Heart left ventricle (tissue), 16 donors: ENCODE results near the gene CNOT11. TPM values are rescaled to one million over a fixed set of nuclear protein-coding genes. Genes with fewer than 3 reads are reported as not detected.

Experiments
- ATAC-seq, 4 donors: fragments of 200-7000 bp; cut with Tn5 transposase; one replicate each; pipeline ENCODE4 v1.9.1; 2020 to 2022; ENCODE audit warnings: moderate library complexity in 4 of 4, mild to moderate bottlenecking in 3 of 4, moderate number of reproducible peaks in 1 of 4
- DNase-seq, 5 donors: peaks; one replicate each; pipeline ENCODE4 v3.0.0-alpha.2; 2020
- H3K27ac ChIP-seq, 12 donors: fragments of 200-600 bp; sonication (generic) in 4 of 12; one replicate each; pipeline versions ENCODE4 v1.5.0 to v1.8.0; 2016 to 2022; ENCODE audit warnings: mild to moderate bottlenecking in 2 of 12
- H3K27me3 ChIP-seq, 9 donors: fragments of 200-600 bp; sonication (generic) in 2 of 9; one replicate each; pipeline versions ENCODE4 v1.5.1 to v1.8.0; 2016 to 2022; ENCODE audit warnings: mild to moderate bottlenecking in 3 of 9
- H3K36me3 ChIP-seq, 9 donors: fragments of 200-600 bp; sonication (generic) in 2 of 9; one replicate each; pipeline versions ENCODE4 v1.5.0 to v1.8.0; 2018 to 2022; ENCODE audit warnings: mild to moderate bottlenecking in 2 of 9
- H3K4me1 ChIP-seq, 12 donors: fragments of 200-600 bp; sonication (generic) in 4 of 12; one replicate each; pipeline versions ENCODE4 v1.5.0 to v1.8.0; 2016 to 2022; ENCODE audit warnings: mild to moderate bottlenecking in 3 of 12
- H3K4me3 ChIP-seq, 12 donors: fragments of 200-600 bp; sonication (generic) in 4 of 12; one replicate each; pipeline versions ENCODE4 v1.5.0 to v1.8.0; 2017 to 2022; ENCODE audit warnings: mild to moderate bottlenecking in 9 of 12, moderate library complexity in 4 of 12
- H3K9me3 ChIP-seq, 12 donors: fragments of 200-600 bp; sonication (generic) in 4 of 12; one replicate each; pipeline versions ENCODE4 v1.5.0 to v1.8.0; 2016 to 2022; ENCODE audit warnings: mild to moderate bottlenecking in 1 of 12
- CTCF ChIP-seq, 12 donors: fragments of 200-600 bp; sonication (generic) in 4 of 12; IDR thresholded peaks; one replicate each; pipeline versions ENCODE4 v1.5.0 to v1.8.0; 2018 to 2022; ENCODE audit warnings: antibody characterized with exemption in 12 of 12, mild to moderate bottlenecking in 5 of 12
- POLR2A ChIP-seq, 2 donors: fragments of 450-650 bp; IDR thresholded peaks; one replicate each; pipeline ENCODE4 v1.6.1; 2017; ENCODE audit warnings: antibody characterized with exemption in 2 of 2, mild to moderate bottlenecking in 2 of 2, moderate library complexity in 2 of 2
- WGBS, 4 donors: extraction: QIAGEN DNeasy Blood & Tissue Kit in 2 of 4; methylation state at CpG; one replicate each; pipeline versions ENCODE4 v1.1.5 to v1.1.7; 2013 to 2018; 5-methylcytosine and 5-hydroxymethylcytosine counted together
- intact Hi-C, 10 donors: fragments of 100-400 bp; cut with DNase I; formaldehyde crosslinking; loops; one replicate each; pipeline versions ENCODE4 v1.11.1 to v1.14.2; 2022
- polyA plus RNA-seq, 2 donors: library from polyadenylated mRNA; stranded (reverse); fragments of 200-250 nt; gene quantifications; one replicate each; pipeline ENCODE4 v1.2.3, GENCODE V29; 2013
- total RNA-seq, 9 donors: library from RNA; depleted of rRNA in 2 of 9; stranded (reverse); fragments of >200 nt in 2 of 9; fragmentation: NEBNext Ultra II Directional in 3 of 9; extraction: Animal tissue kit (Norgen Biotek cat#: 25700) in 3 of 9; gene quantifications; one replicate each; pipeline versions ENCODE4 v1.1.0 to v1.2.4, GENCODE V29; 2016 to 2023
- donor health status: ischemic (EF 13 %, LVEDD 7.1; RV severe dilation, severe dysfunction).
- donor health status: healthy with polysubstance abuse.
- donor health status: DM: no; HTN: yes; CAD: no.
- donor health status: DM: no; HTN: no; CAD: no.
- donor health status: ischemic (EF 25% LVEDD 6.9; RV normal size, moderate dysfunction).
- donor health status: ischemic (EF 25% LVEDD 5.7; RV mildly dilated, moderate dysfunction).
- donor health status: healthy.
- donor health status: DM: yes; HTN: yes; CAD: no.
- donor health status: ischemic (EF 35%, LVEDD 5.7; RV mildly dilated, moderate dysfunction).
- donor health status: nonischemic (EF 11% LVEDD 7.7; RV severe dilation, severe dysfunction).
- donor health status: DM: yes; HTN: yes; CAD: no.
- donor health status: PGD.
- donor health status: ischemic (EF 29% LVEDD 5.4; RV normal size, mild dysfunction).
- donor health status: nonischemic (EF 23%, LVEDD 6.1; RV moderate dilation, normal function).

CNOT11 gene
- total and polyA plus RNA-seq, 11 donors, result 14.0 to 62.5 (median 40.1) TPM

- H3K4me3 ChIP-seq, result no peak overlapping the region
Observed at GRCh38 chr2:101281482-101281881, 28.8 kb downstream of the CNOT11 start.

DNA sequence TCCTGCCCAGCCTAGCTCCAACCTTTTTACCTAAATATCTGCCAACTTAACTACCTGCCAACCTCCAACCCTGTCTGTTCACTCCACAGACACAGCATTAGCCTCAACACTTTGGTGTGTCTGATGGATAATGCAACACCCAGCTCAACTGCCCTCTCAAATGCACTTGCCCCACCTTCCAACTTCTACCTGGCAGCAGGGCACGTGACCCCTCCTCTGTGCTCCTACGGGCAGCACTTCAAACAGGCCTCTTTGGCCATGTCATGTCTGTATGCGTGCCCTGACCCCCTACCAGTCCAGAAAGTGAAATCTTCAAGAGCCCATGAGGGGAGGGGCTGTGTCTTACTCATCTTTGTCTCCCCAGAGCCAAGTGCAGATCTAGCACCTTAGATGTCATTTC is 30.3 kb downstream of the CNOT11 start:
- no peak overlapping the region for H3K4me3 ChIP-seq
- intact Hi-C loops, result no loop called here
- TF ChIP-seq POLR2A (IDR thresholded peaks at IDR 0.05) (no peak), CTCF (IDR thresholded peaks at IDR 0.05) (no peak)
- ATAC-seq (no peak), DNase-seq (no peak)
- H3K4me1 ChIP-seq, result peaks cover 0 to 5% (median 0%) of the 10 kb centered on the region in 12 donors
- H3K27ac ChIP-seq, result no peak overlapping the region
- no peaks in the 10 kb centered on the region for H3K27me3 ChIP-seq
- no peaks in the 10 kb centered on the region for H3K9me3 ChIP-seq
- 94 to 95% (median 94%) methylated on average over 3 of the region's 3 CpGs for WGBS, 4 donors
- peaks cover 0 to 100% (median 100%) of the 10 kb centered on the region in 9 donors for H3K36me3 ChIP-seq

More at GRCh38 chr2:101281482-101281881, 28.8 kb downstream of the CNOT11 start:
- intact Hi-C loops, result no loop called here
- H3K27me3 ChIP-seq, result no peaks in the 10 kb centered on the region
- H3K9me3 ChIP-seq, result no peaks in the 10 kb centered on the region
- peaks cover 0 to 5% (median 0%) of the 10 kb centered on the region in 12 donors for H3K4me1 ChIP-seq
- ATAC-seq, result no peak
- TF ChIP-seq POLR2A (IDR thresholded peaks at IDR 0.05), result no peak
- TF ChIP-seq CTCF (IDR thresholded peaks at IDR 0.05), result no peak
- no peak overlapping the region for H3K27ac ChIP-seq
- peaks cover 0 to 100% (median 97%) of the 10 kb centered on the region in 9 donors for H3K36me3 ChIP-seq
- DNase-seq, result no peak
- 90 to 94% (median 92%) methylated on average over 4 of the region's 4 CpGs for WGBS, 4 donors

DNA sequence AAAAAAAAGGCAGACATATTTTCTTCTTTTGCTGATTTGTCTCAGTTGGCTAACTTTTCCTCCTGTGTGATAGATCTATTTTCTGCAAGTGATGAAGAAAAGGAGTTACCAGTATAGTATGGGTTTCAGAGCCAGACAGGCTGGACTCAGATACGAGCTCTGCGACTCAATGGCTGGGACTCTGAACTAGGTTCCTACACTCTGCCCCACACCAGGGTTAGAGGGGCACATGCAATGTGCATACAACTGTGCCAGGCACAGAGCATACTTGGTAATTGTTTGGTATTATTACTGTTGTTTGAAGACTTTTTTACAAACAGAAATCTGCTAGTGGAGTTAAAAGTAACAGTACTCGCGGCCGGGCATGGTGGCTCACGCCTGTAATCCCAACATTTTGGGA is 34.0 kb downstream of the CNOT11 start:
- 96 to 99% (median 98%) methylated on average over 6 of the region's 6 CpGs for WGBS, 4 donors
- Histone ChIP-seq H3K36me3 (peaks cover 0 to 98% (median 73%) of the 10 kb centered on the region in 9 donors), H3K9me3 (no peaks in the 10 kb centered on the region), H3K27me3 (no peaks in the 10 kb centered on the region), H3K4me3 (no peak overlapping the region), H3K27ac (no peak overlapping the region), H3K4me1 (peaks cover 0 to 3% (median 0%) of the 10 kb centered on the region in 12 donors)
- no peak for DNase-seq
- no peak for ATAC-seq
- intact Hi-C loops, result no loop called here
- TF ChIP-seq CTCF (IDR thresholded peaks at IDR 0.05) (no peak), POLR2A (IDR thresholded peaks at IDR 0.05) (no peak)

- no peak overlapping the region for H3K27ac ChIP-seq
Observed at GRCh38 chr2:101287303-101287702, 34.6 kb downstream of the CNOT11 start.

More at GRCh38 chr2:101287303-101287702, 34.6 kb downstream of the CNOT11 start:
- TF ChIP-seq POLR2A (IDR thresholded peaks at IDR 0.05), result no peak
- TF ChIP-seq CTCF (IDR thresholded peaks at IDR 0.05), result no peak
- WGBS, 4 donors, result 96 to 99% (median 98%) methylated on average over 2 of the region's 2 CpGs
- DNase-seq (no peak), ATAC-seq (no peak)
- Histone ChIP-seq H3K9me3 (no peaks in the 10 kb centered on the region), H3K36me3 (peaks cover 0 to 98% (median 73%) of the 10 kb centered on the region in 9 donors), H3K27me3 (no peaks in the 10 kb centered on the region), H3K4me3 (no peak overlapping the region), H3K4me1 (peaks cover 0 to 8% (median 0%) of the 10 kb centered on the region in 12 donors)
- intact Hi-C loops, result no loop called here
